Naive thymus-derived CD4-positive, alpha-beta T cell (primary cell): Measurements from ENCODE around the gene NRXN2. TPM values are rescaled to one million over a fixed set of nuclear protein-coding genes. Genes with fewer than 3 reads are reported as not detected.

Source experiments
- ATAC-seq: fragments of 150-1000 bp; cut with Tn5 transposase; 2 replicates; pipeline ENCODE4 v1.10.0; 2021; ENCODE audit warnings: mild to moderate bottlenecking, moderate library complexity
- CTCF ChIA-PET: fragments of 350-600 bp; sonication (Branson Sonifier 250); formaldehyde crosslinking; loops from one replicate; lab custom pipeline; 2021; ENCODE audit warnings: antibody characterized with exemption; lab: Charles Lee
- POLR2A ChIA-PET: fragments of 350-600 bp; sonication (Branson Sonifier 250); formaldehyde crosslinking; loops from one replicate; lab custom pipeline; 2021; ENCODE audit warnings: antibody characterized with exemption, inconsistent platforms; lab: Charles Lee
- DNase-seq, 9 donors: peaks; one replicate each; pipeline versions ENCODE4 v3.0.0 to v3.0.0-alpha.2; 2020 to 2022; ENCODE audit warnings: mixed read lengths in 1 of 9
- H3K27ac ChIP-seq: one replicate; pipeline ENCODE4 v1.7.0; 2013; ENCODE audit warnings: mild to moderate bottlenecking, low read depth, low read length, moderate library complexity
- H3K27me3 ChIP-seq, 2 donors: one replicate each; pipeline ENCODE4 v1.7.0; 2013; ENCODE audit warnings: low read length in 2 of 2, mild to moderate bottlenecking in 2 of 2, moderate library complexity in 2 of 2; ENCODE audit not compliant: control insufficient read depth in 2 of 2, insufficient read depth in 2 of 2
- H3K36me3 ChIP-seq, 3 experiments: 1 replicate in 2 of 3; 2 replicates in 1 of 3; pipeline ENCODE4 v1.7.0; 2013; ENCODE audit warnings: low read length in 3 of 3, mild to moderate bottlenecking in 3 of 3, moderate library complexity in 1 of 3; ENCODE audit not compliant: insufficient read depth in 3 of 3, control insufficient read depth in 2 of 3
- H3K4me1 ChIP-seq, 2 donors: one replicate each; pipeline ENCODE4 v1.7.0; 2013; ENCODE audit warnings: low read length in 2 of 2, mild to moderate bottlenecking in 2 of 2, moderate library complexity in 1 of 2; ENCODE audit not compliant: control insufficient read depth in 2 of 2, insufficient read depth in 2 of 2
- H3K4me3 ChIP-seq: 2 replicates; pipeline ENCODE4 v1.7.0; 2013; ENCODE audit warnings: mild to moderate bottlenecking, low read length
- H3K9me3 ChIP-seq, 3 experiments: 1 replicate in 2 of 3; 2 replicates in 1 of 3; pipeline ENCODE4 v1.7.0; 2013; ENCODE audit warnings: low read length in 3 of 3; ENCODE audit not compliant: control insufficient read depth in 2 of 3
- H3K27ac Mint-ChIP-seq, 9 donors: one replicate each; pipeline ENCODE4 v1.8.0; 2020 to 2022; ENCODE audit warnings: mixed read lengths in 9 of 9, mild to moderate bottlenecking in 8 of 9, moderate library complexity in 5 of 9, inconsistent platforms in 2 of 9
- H3K27me3 Mint-ChIP-seq, 5 donors: one replicate each; pipeline ENCODE4 v1.8.0; 2021 to 2022; ENCODE audit warnings: mixed read lengths in 5 of 5, mild to moderate bottlenecking in 1 of 5
- H3K36me3 Mint-ChIP-seq, 5 donors: one replicate each; pipeline ENCODE4 v1.8.0; 2020 to 2022; ENCODE audit warnings: mixed read lengths in 5 of 5, mild to moderate bottlenecking in 3 of 5, inconsistent platforms in 1 of 5
- H3K4me1 Mint-ChIP-seq, 7 donors: one replicate each; pipeline ENCODE4 v1.8.0; 2020 to 2022; ENCODE audit warnings: mixed read lengths in 7 of 7, mild to moderate bottlenecking in 3 of 7, inconsistent platforms in 1 of 7
- H3K4me3 Mint-ChIP-seq, 10 donors: one replicate each; pipeline ENCODE4 v1.8.0; 2020 to 2022; ENCODE audit warnings: mild to moderate bottlenecking in 10 of 10, mixed read lengths in 10 of 10, moderate library complexity in 6 of 10, inconsistent platforms in 2 of 10
- H3K9me3 Mint-ChIP-seq, 11 donors: one replicate each; pipeline ENCODE4 v1.8.0; 2020 to 2022; ENCODE audit warnings: mixed read lengths in 11 of 11, mild to moderate bottlenecking in 4 of 11, inconsistent platforms in 1 of 11, moderate library complexity in 1 of 11
- intact Hi-C, 2 donors: fragments of 100-400 bp; cut with micrococcal nuclease; formaldehyde crosslinking; loops; one replicate each; pipeline ENCODE4 v1.15.1; 2023
- polyA plus RNA-seq, 2 donors: library from polyadenylated mRNA; unstranded; fragments of 300-500 nt; fragmentation: Illumina TruSeq; gene quantifications; one replicate each; pipeline ENCODE4 v1.2.3, GENCODE V29; 2021
- total RNA-seq, 6 experiments: library from RNA in 5 of 6; stranded (reverse) in 5 of 6; gene quantifications; 1 replicate in 5 of 6; 2 replicates in 1 of 6; pipeline ENCODE4 v1.2.3 and lab custom pipeline; 2021 to 2026

The NRXN2 gene
- total and polyA plus RNA-seq, 7 experiments from 2014 or later: 0.07 to 0.71 (median 0.27) TPM; not detected in 4

- H3K36me3 Mint-ChIP-seq: no peaks in the 10 kb centered on the region
- ATAC-seq: no peak
These were observed 117.1 kb downstream of the NRXN2 start for GRCh38 chr11:64605656-64606585.

DNA sequence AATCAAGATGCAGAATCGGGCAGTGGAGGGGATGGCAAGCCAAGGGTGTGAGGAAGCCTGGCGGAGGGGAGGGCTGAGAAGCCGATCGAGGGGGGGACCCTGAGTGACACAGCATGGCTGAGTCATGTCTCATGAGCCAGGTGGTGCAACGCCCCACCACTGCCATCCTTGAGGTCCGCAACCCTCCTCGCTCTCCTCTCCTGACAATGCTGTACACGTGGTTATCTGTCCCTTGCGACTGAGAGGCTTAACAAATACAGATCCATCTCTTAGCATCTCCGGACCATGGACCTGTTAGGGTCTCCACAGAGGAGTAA, 117.8 kb downstream of the NRXN2 start:
- Mint-ChIP-seq H3K36me3 (no peaks in the 10 kb centered on the region), H3K4me1 (peaks cover 0 to 12% (median 0%) of the 10 kb centered on the region in 7 donors), H3K9me3 (no peaks in the 10 kb centered on the region), H3K27ac (no peak overlapping the region), H3K4me3 (no peak overlapping the region), H3K27me3 (no peaks in the 10 kb centered on the region)
- Histone ChIP-seq H3K36me3 (no peaks in the 10 kb centered on the region), H3K4me1 (no peaks in the 10 kb centered on the region), H3K9me3 (no peaks in the 10 kb centered on the region), H3K4me3 (no peak overlapping the region), H3K27ac (no peak overlapping the region), H3K27me3 (no peaks in the 10 kb centered on the region)
- DNase-seq (no peak), ATAC-seq (no peak)
- intact Hi-C loops: no loop called here
- POLR2A ChIA-PET: no interaction called here
- CTCF ChIA-PET: interaction anchor here (0.7 kb wide), 1 partner anchor 263 kb away, joined by 3 read pairs; no protein-coding TSS in a partner anchor

More at GRCh38 chr11:64605656-64606585, 117.1 kb downstream of the NRXN2 start:
- Mint-ChIP-seq H3K4me1 (peaks cover 0 to 14% (median 0%) of the 10 kb centered on the region in 7 donors), H3K27me3 (no peaks in the 10 kb centered on the region), H3K27ac (no peak overlapping the region), H3K4me3 (no peak overlapping the region), H3K9me3 (peaks cover 0 to under 1% (median 0%) of the 10 kb centered on the region in 11 donors)
- intact Hi-C loops: no loop called here
- H3K4me1 ChIP-seq: no peaks in the 10 kb centered on the region
- no peaks in the 10 kb centered on the region for H3K9me3 ChIP-seq
- no peaks in the 10 kb centered on the region for H3K36me3 ChIP-seq
- H3K27ac ChIP-seq: no peak overlapping the region
- H3K27me3 ChIP-seq: no peaks in the 10 kb centered on the region
- ChIA-PET POLR2A (no interaction called here), CTCF (no interaction called here)
- no peak overlapping the region for H3K4me3 ChIP-seq
- no peak for DNase-seq

GRCh38 chr11:64604458-64605243, 118.3 kb downstream of the NRXN2 start:
- Mint-ChIP-seq H3K27ac (no peak overlapping the region), H3K27me3 (no peaks in the 10 kb centered on the region), H3K4me3 (no peak overlapping the region), H3K9me3 (no peaks in the 10 kb centered on the region), H3K36me3 (no peaks in the 10 kb centered on the region), H3K4me1 (peaks cover 0 to 8% (median 0%) of the 10 kb centered on the region in 7 donors)
- no peak overlapping the region for H3K4me3 ChIP-seq
- ChIA-PET POLR2A (no interaction called here), CTCF (interaction anchor here (0.7 kb wide), 1 partner anchor 262 kb away, joined by 3 read pairs; no protein-coding TSS in a partner anchor)
- H3K4me1 ChIP-seq: no peaks in the 10 kb centered on the region
- H3K9me3 ChIP-seq: no peaks in the 10 kb centered on the region
- intact Hi-C loops: no loop called here
- H3K36me3 ChIP-seq: no peaks in the 10 kb centered on the region
- H3K27me3 ChIP-seq: no peaks in the 10 kb centered on the region
- H3K27ac ChIP-seq: no peak overlapping the region
- DNase-seq (no peak), ATAC-seq (no peak)

DNA sequence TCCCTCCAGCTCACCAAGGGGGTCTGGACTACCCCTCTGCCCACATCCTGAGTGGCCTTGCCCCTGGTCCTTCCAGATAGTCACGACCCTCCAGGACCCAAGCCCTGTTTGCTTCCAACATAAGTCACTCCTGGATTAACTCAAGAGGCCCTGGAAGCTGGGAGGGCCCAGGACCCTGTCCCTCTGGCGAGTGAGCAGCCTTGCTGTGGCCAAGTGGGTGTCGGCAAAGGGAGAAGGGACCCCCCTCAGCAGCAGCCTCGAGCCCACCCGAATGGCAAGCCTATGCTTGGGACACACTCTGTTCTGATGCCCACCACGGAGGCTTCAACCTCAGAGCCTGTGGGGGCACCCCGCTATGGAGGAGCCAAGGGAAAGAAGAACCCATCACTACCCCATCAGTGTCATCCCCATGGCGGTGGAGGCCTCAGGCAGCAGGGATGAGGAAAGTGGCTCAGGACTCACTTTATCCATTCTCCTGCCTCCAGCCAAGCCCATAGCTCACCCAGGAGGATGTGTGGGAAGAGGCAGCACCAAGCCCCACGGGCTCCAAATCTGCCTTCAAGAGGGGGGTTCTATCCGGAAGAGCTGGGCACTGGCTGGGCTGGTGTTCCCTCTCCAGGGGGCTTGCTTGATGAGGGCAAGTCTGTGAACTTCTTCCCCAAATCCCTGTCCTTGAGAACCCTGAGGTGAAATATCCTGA, 119.4 kb downstream of the NRXN2 start:
- no peaks in the 10 kb centered on the region for H3K36me3 ChIP-seq
- intact Hi-C loops: no loop called here
- H3K36me3 Mint-ChIP-seq: no peaks in the 10 kb centered on the region
- H3K4me3 Mint-ChIP-seq: no peak overlapping the region
- H3K27me3 ChIP-seq: no peaks in the 10 kb centered on the region
- DNase-seq (no peak), ATAC-seq (no peak)
- H3K4me1 Mint-ChIP-seq: peaks cover 0 to 3% (median 0%) of the 10 kb centered on the region in 7 donors
- no peaks in the 10 kb centered on the region for H3K27me3 Mint-ChIP-seq
- no peak overlapping the region for H3K4me3 ChIP-seq
- POLR2A ChIA-PET: no interaction called here
- no peaks in the 10 kb centered on the region for H3K4me1 ChIP-seq
- CTCF ChIA-PET: no interaction called here
- no peaks in the 10 kb centered on the region for H3K9me3 ChIP-seq
- H3K27ac ChIP-seq: no peak overlapping the region
- H3K9me3 Mint-ChIP-seq: no peaks in the 10 kb centered on the region
- H3K27ac Mint-ChIP-seq: no peak overlapping the region

DNA sequence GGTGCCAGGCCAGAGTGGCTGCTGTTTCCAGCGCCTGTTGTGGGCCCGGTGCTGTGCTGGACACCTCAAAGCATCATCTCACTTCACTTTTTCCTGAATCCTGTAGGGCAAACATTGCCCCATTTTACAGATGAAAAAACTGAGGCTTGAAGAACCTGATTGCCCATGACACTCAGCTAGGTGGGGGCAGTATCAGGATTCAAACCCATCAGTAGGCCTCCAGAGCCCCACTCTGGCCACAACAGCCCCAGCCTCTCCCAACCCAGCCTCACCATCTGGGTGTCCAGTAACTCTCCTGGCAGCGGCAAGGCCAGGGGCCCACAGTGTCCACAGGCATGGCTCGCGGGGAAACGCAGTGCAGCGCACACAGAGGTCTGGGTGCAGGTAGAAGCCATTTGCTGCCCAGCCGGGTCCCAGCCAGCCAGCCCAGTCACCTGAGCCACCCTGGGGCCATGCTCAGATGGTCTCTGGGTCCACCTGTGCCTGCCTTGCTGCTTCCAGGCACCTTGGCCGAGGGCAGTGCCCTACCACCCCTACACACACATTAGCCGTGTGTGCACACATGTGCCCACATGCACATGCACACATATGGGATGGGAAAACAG, 120.4 kb downstream of the NRXN2 start:
- H3K4me3 Mint-ChIP-seq: no peak overlapping the region
- Histone ChIP-seq H3K9me3 (no peaks in the 10 kb centered on the region), H3K27ac (no peak overlapping the region), H3K36me3 (no peaks in the 10 kb centered on the region), H3K4me1 (no peaks in the 10 kb centered on the region), H3K4me3 (no peak overlapping the region), H3K27me3 (no peaks in the 10 kb centered on the region)
- intact Hi-C loops: no loop called here
- no peaks in the 10 kb centered on the region for H3K36me3 Mint-ChIP-seq
- no peak for ATAC-seq
- DNase-seq: no peak
- no peak overlapping the region for H3K27ac Mint-ChIP-seq
- H3K27me3 Mint-ChIP-seq: no peaks in the 10 kb centered on the region
- H3K4me1 Mint-ChIP-seq: peaks cover 0 to 2% (median 0%) of the 10 kb centered on the region in 7 donors
- ChIA-PET CTCF (no interaction called here), POLR2A (no interaction called here)
- no peaks in the 10 kb centered on the region for H3K9me3 Mint-ChIP-seq
